NT2/D1 (cell line): ENCODE data around the gene MPO.

Source experiments
- SUZ12 ChIP-seq: IDR thresholded peaks from 2 replicates; pipeline ENCODE4 v1.6.1; 2011; ENCODE audit not compliant: insufficient read length, insufficient read depth; ENCODE audit errors: extremely low read depth
- YY1 ChIP-seq: IDR thresholded peaks from 2 replicates; pipeline ENCODE4 v1.6.1; 2011; ENCODE audit not compliant: insufficient read length, insufficient read depth
- ZNF274 ChIP-seq: IDR thresholded peaks from 2 replicates; pipeline ENCODE4 v1.6.1; 2011; ENCODE audit warnings: mild to moderate bottlenecking, low read depth, low read length

DNA sequence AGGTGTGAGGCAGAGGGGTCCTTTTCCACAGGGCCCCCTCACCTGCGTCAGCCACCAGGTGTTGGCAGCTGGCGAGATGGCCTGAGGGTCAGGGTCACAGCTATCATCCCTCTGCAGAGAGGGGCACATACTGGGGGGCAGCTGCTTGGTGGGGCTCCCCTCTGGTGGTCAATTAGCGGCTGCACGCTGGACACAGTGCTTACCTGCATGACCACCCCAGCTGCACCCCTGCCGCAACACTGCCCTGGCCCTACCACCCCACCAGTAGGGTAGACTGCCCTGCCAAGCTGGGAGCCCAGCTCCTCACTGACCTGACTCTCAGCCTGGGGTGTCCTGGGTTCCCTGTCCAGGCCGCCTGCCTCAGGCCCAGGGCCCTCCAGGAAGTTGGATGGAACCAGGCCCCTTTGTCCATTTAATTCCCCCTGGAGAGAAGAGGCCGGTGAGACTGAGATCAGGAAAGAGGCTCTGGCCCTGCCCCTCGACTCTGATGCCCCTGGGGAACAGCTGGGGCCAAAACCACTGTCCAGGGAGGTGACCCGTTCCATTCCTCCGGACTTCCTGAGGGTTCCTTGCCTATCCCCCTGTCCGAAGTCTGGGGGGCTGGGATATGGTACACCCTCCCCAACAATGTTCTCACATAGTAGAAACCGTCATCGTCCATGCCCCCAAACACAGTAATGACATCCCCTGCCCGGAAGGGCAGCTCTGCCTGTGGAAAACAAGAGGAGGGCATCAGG, 24.2 kb upstream of the MPO start:
- TF ChIP-seq YY1 (no peak), SUZ12 (no peak), ZNF274 (no peak)
